ENCODE data around the gene ATG2B.

DNA sequence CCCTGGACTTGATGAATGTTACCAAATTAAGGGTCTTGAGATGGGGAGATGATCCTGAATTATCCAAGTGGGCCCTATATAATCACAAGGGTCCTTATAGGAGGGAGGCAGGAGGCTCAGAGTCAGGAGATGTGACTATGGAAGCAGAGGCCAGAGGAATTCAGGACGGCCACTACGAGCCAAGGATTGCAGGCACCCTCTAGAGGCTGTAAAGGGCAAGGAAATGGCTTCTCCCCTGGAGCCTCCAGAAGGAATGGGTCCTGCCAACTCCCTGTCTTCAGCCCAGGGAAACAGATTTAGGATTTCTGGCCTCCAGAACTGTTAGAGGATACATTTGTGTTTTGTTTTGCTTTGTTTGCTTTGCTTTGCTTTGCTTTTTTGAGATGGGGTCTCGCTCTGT lies 98.3 kb downstream of the ATG2B start:
- TF ChIP-seq, protein P1, sequence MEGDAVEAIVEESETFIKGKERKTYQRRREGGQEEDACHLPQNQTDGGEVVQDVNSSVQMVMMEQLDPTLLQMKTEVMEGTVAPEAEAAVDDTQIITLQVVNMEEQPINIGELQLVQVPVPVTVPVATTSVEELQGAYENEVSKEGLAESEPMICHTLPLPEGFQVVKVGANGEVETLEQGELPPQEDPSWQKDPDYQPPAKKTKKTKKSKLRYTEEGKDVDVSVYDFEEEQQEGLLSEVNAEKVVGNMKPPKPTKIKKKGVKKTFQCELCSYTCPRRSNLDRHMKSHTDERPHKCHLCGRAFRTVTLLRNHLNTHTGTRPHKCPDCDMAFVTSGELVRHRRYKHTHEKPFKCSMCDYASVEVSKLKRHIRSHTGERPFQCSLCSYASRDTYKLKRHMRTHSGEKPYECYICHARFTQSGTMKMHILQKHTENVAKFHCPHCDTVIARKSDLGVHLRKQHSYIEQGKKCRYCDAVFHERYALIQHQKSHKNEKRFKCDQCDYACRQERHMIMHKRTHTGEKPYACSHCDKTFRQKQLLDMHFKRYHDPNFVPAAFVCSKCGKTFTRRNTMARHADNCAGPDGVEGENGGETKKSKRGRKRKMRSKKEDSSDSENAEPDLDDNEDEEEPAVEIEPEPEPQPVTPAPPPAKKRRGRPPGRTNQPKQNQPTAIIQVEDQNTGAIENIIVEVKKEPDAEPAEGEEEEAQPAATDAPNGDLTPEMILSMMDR (conservative IDR thresholded peaks at IDR 0.05; ENCODE audit: low read depth, low read length), result peak; percentile 47
- TF ChIP-seq, protein P2, sequence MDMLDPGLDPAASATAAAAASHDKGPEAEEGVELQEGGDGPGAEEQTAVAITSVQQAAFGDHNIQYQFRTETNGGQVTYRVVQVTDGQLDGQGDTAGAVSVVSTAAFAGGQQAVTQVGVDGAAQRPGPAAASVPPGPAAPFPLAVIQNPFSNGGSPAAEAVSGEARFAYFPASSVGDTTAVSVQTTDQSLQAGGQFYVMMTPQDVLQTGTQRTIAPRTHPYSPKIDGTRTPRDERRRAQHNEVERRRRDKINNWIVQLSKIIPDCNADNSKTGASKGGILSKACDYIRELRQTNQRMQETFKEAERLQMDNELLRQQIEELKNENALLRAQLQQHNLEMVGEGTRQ (IDR thresholded peaks at IDR 0.05; ENCODE audit: low read depth, low read length), result no peak
- no peak for TF ChIP-seq CEBPB (IDR thresholded peaks at IDR 0.05; ENCODE audit: low read depth, low read length)
- peak; percentile 56 for TF ChIP-seq RAD21 (IDR thresholded peaks at IDR 0.05; ENCODE audit: low read length)
- TF ChIP-seq RCOR1 (IDR thresholded peaks at IDR 0.05; ENCODE audit: insufficient replicate concordance, low read length), result no peak
- TF ChIP-seq POLR2A (IDR thresholded peaks at IDR 0.05; ENCODE audit: low read depth, low read length), result no peak
- no peak for TF ChIP-seq CHD1 (IDR thresholded peaks at IDR 0.05; ENCODE audit: low read depth, low read length)

Measured in IMR-90 (cell line).